Parathyroid adenoma (tissue), 2 donors: ENCODE measurements around the gene KIF13A.
A peak's percentile ranks its signal among the peaks of the same experiment; 100 is the strongest.

Experiments used
- H2AFZ ChIP-seq: fragments of 300-600 bp; sonication (generic); one replicate; pipeline ENCODE4 v1.7.0; 2017; ENCODE audit warnings: antibody characterized with exemption, mild to moderate bottlenecking
- H3K27ac ChIP-seq: fragments of 300-600 bp; sonication (generic); one replicate; pipeline ENCODE4 v1.7.0; 2017
- H3K27me3 ChIP-seq: fragments of 300-600 bp; sonication (generic); one replicate; pipeline ENCODE4 v1.7.0; 2017; ENCODE audit warnings: low read length; ENCODE audit not compliant: control insufficient read depth, insufficient read depth
- H3K36me3 ChIP-seq: fragments of 300-600 bp; sonication (generic); one replicate; pipeline ENCODE4 v1.7.0; 2017; ENCODE audit warnings: low read length; ENCODE audit not compliant: control insufficient read depth, insufficient read depth
- H3K4me1 ChIP-seq: fragments of 300-600 bp; sonication (generic); one replicate; pipeline ENCODE4 v1.7.0; 2017; ENCODE audit warnings: control low read depth
- H3K4me2 ChIP-seq: fragments of 300-600 bp; sonication (generic); one replicate; pipeline ENCODE4 v1.7.0; 2017; ENCODE audit warnings: low read length
- H3K4me3 ChIP-seq: fragments of 300-600 bp; sonication (generic); one replicate; pipeline ENCODE4 v1.7.0; 2017; ENCODE audit warnings: low read depth, low read length
- H3K79me2 ChIP-seq: fragments of 300-600 bp; sonication (generic); one replicate; pipeline ENCODE4 v1.7.0; 2017; ENCODE audit warnings: control low read depth
- H3K9ac ChIP-seq: fragments of 300-600 bp; sonication (generic); one replicate; pipeline ENCODE4 v1.7.0; 2017; ENCODE audit warnings: mild to moderate bottlenecking
- H3K9me3 ChIP-seq: fragments of 300-600 bp; sonication (generic); one replicate; pipeline ENCODE4 v1.7.0; 2017; ENCODE audit warnings: low read length; ENCODE audit not compliant: control insufficient read depth
- TF ChIP-seq, protein P1 (sequence below): fragments of 300-600 bp; sonication (generic); IDR thresholded peaks from one replicate; pipeline ENCODE4 v1.7.0; 2017; ENCODE audit warnings: antibody characterized with exemption, mild to moderate bottlenecking
- donor health status: primary hyperparathyroidism.

Gene KIF13A

DNA sequence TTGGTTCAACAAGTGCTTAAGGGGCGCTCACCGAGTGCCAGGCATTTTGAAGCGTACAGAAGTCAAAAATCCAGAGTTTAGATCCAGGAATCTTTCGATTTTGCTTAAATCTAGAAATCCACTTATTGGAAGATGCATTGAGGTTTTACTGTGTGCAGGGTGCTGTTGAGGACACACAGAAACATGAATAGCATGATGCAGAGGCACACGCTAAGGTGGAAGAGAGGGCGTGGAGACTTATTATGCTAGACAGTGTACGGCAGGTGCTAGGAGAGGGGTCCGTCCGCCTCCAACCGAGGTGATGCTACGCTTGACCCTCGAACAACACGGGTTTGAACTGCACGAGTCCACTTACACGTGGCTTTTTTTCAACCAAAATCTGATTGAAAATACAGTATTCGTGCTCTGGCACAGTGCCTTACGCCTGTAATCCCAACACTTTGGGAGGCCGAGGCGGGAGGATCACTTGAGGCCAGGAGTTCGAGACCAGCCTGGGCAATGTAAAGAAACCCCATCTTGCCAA lies 1.0 kb upstream of the KIF13A start:
- Histone ChIP-seq H3K9ac (no peak overlapping the region), H3K4me1 (peaks cover 17% of the 10 kb centered on the region), H3K4me3 (peak overlapping the region; percentile 82), H3K27ac (peak overlapping the region; percentile 81), H3K9me3 (no peaks in the 10 kb centered on the region), H3K4me2 (peak overlapping the region; percentile 98), H3K27me3 (no peaks in the 10 kb centered on the region), H3K79me2 (peaks cover 5% of the 10 kb centered on the region), H2AFZ (peak overlapping the region; percentile 90), H3K36me3 (no peaks in the 10 kb centered on the region)
- TF ChIP-seq, protein P1, sequence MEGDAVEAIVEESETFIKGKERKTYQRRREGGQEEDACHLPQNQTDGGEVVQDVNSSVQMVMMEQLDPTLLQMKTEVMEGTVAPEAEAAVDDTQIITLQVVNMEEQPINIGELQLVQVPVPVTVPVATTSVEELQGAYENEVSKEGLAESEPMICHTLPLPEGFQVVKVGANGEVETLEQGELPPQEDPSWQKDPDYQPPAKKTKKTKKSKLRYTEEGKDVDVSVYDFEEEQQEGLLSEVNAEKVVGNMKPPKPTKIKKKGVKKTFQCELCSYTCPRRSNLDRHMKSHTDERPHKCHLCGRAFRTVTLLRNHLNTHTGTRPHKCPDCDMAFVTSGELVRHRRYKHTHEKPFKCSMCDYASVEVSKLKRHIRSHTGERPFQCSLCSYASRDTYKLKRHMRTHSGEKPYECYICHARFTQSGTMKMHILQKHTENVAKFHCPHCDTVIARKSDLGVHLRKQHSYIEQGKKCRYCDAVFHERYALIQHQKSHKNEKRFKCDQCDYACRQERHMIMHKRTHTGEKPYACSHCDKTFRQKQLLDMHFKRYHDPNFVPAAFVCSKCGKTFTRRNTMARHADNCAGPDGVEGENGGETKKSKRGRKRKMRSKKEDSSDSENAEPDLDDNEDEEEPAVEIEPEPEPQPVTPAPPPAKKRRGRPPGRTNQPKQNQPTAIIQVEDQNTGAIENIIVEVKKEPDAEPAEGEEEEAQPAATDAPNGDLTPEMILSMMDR, result no peak

DNA sequence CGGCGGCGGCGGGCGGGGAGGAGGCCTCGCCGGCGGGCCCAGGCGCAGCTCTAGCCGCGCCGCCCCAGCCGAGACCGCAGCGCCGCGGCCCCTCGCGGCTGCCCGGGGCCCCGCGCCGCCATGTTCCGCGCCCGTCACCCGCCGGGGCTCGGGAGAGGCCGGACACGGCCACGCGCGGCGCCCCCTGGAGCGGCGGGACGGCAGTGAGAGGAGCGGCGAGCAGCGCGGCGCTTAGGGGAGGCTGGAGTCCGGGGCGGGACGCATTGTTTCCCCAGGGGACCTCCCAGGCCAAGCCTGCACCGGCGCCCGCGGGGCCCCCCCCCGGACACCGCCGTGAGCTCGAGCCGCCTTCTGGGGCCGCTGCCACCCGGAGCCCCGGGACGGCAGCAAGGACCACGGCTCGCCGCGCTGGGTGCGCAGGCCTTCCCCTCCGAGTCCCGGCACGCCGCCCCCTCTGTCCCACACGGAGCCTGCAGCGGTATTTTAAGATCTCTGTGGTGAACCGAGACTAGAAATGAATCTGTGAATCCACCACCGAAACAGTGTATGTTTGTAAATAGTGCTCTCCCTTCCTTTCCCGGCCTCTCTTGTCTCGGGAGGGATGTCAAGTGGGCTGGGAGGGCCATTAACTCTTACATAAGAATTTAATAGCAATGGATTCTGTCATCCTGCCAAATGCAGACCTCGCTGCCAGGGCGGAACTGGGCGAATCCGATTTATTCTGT lies 424 bp upstream of the KIF13A start:
- Histone ChIP-seq H3K4me1 (peaks cover 17% of the 10 kb centered on the region), H2AFZ (peak overlapping the region; percentile 90), H3K9ac (peak overlapping the region; percentile 47), H3K27ac (peak overlapping the region; percentile 81), H3K9me3 (no peaks in the 10 kb centered on the region), H3K4me3 (peak overlapping the region; percentile 82), H3K79me2 (peaks cover 5% of the 10 kb centered on the region), H3K4me2 (peak overlapping the region; percentile 98), H3K36me3 (no peaks in the 10 kb centered on the region), H3K27me3 (no peaks in the 10 kb centered on the region)
- TF ChIP-seq, protein P1, result peak; percentile 30

DNA sequence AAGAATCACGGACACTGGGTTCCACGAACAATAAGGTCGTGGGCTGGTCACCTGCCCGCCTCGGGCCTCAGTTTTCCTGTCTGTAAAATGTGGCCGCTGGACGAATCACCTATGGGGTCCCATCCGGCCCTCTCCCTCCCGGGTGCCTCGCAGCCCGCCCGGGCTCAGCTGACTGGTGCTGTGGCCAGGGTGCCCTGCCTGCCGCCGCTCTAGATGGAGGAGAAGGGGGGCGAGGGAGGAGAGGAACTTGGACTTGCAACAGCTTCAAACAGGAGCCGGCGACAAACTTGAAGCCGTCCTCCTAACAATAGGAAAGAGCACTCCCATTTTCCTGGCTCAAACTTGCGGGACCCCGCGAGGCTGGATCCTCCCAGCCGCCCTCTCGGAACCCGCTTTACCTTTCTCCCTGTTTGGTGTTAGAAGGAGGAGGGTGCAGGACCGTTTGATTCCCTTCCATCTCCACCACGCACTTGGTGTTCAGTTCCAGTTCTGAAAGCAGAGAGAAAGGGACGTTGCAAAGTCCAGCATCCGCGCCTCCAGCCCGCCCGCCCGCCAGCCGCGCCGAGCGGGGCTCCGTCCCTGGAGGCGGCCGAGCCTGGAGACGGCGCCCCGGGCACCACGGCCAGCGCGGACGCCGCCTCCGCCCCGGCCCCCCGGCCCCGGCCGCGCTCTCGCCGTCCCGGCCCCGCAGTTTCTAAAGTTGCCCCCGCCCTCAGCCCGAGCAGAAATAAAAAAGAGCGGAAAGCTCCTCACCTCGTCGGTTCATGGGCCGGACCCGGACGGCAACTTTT lies 584 bp downstream of the KIF13A start:
- no peaks in the 10 kb centered on the region for H3K9me3 ChIP-seq
- H3K79me2 ChIP-seq, result peaks cover 7% of the 10 kb centered on the region
- no peaks in the 10 kb centered on the region for H3K27me3 ChIP-seq
- peaks cover 17% of the 10 kb centered on the region for H3K4me1 ChIP-seq
- TF ChIP-seq, protein P1, result no peak
- no peaks in the 10 kb centered on the region for H3K36me3 ChIP-seq
- H3K4me2 ChIP-seq, result peak overlapping the region; percentile 69
- H2AFZ ChIP-seq, result peak overlapping the region; percentile 93
- peak overlapping the region; percentile 73 for H3K27ac ChIP-seq
- H3K9ac ChIP-seq, result no peak overlapping the region
- peak overlapping the region; percentile 85 for H3K4me3 ChIP-seq

DNA sequence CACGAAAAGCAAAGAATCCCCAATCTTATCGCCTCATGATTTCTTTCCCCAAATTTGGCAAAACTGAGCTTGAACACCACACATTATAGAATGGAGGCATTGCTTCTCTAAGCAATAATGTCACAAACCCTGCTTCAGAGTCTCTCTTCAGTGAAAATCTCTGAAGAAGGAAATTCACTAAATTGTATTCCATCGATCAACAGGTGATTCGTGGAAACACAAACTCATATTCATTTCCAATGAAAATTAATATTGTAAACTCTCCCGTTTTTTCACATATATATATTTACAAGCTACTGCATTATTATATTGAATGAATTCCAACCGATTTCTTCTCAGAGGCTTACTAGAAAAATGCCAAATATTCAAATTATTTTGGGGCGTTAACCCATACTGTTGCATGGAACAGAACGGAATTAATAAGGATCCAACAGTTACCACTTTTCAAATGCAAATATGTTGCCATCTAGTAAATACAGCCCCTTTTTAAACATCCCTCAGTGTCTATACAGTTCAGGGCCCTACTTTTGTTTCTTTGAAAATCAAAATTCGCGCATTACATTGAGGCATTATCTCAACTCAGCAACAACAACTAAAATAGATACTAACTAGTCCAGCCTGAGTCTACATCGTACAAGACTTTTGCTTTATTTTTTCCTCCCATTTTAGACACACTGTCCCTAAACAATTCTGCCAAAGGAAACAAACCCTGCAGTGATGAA lies 1.3 kb downstream of the KIF13A start:
- H3K4me1 ChIP-seq, result peaks cover 17% of the 10 kb centered on the region
- peak overlapping the region; percentile 93 for H2AFZ ChIP-seq
- H3K4me3 ChIP-seq, result peak overlapping the region; percentile 85
- H3K4me2 ChIP-seq, result peak overlapping the region; percentile 69
- no peaks in the 10 kb centered on the region for H3K9me3 ChIP-seq
- no peaks in the 10 kb centered on the region for H3K27me3 ChIP-seq
- H3K9ac ChIP-seq, result no peak overlapping the region
- TF ChIP-seq, protein P1, result no peak
- no peak overlapping the region for H3K27ac ChIP-seq
- no peaks in the 10 kb centered on the region for H3K36me3 ChIP-seq
- H3K79me2 ChIP-seq, result peaks cover 7% of the 10 kb centered on the region
